Neuronal stem cell (in vitro differentiated cells): ENCODE measurements around the gene SH3YL1.

ENCODE experiments used
- DNase-seq: peaks from one replicate; pipeline ENCODE4 v3.0.0-alpha.2; 2013; ENCODE audit warnings: low spot score
- H2AFZ ChIP-seq: one replicate; pipeline ENCODE4 v1.6.1; 2013; ENCODE audit warnings: mild to moderate bottlenecking, low read length, inconsistent platforms
- H2AK5ac ChIP-seq: 2 replicates; pipeline ENCODE4 v1.6.1; 2013; ENCODE audit warnings: low read depth, mild to moderate bottlenecking, inconsistent platforms, low read length, moderate library complexity, mixed read lengths
- H2BK120ac ChIP-seq: 2 replicates; pipeline ENCODE4 v1.6.1; 2013; ENCODE audit warnings: low read depth, mild to moderate bottlenecking, inconsistent platforms, low read length, moderate library complexity, mixed read lengths
- H2BK12ac ChIP-seq: one replicate; pipeline ENCODE4 v1.6.1; 2013; ENCODE audit warnings: low read length, inconsistent platforms
- H2BK15ac ChIP-seq: 2 replicates; pipeline ENCODE4 v1.6.1; 2013; ENCODE audit warnings: mild to moderate bottlenecking, low read length, inconsistent platforms, mixed read lengths
- H2BK5ac ChIP-seq: one replicate; pipeline ENCODE4 v1.6.1; 2013; ENCODE audit warnings: inconsistent platforms, mild to moderate bottlenecking, low read length, moderate library complexity
- H3K14ac ChIP-seq: one replicate; pipeline ENCODE4 v1.6.1; 2013; ENCODE audit warnings: low read length, inconsistent platforms
- H3K18ac ChIP-seq: 2 replicates; pipeline ENCODE4 v1.6.1; 2013; ENCODE audit warnings: low read length, inconsistent platforms
- H3K23ac ChIP-seq: 2 replicates; pipeline ENCODE4 v1.6.1; 2013; ENCODE audit warnings: low read depth, mild to moderate bottlenecking, mixed read lengths, low read length, inconsistent platforms; ENCODE audit not compliant: poor library complexity
- H3K27ac ChIP-seq: replicated peaks from 3 replicates; pipeline ENCODE4 v1.5.1; 2013; ENCODE audit warnings: low read length, inconsistent platforms
- H3K27me3 ChIP-seq, 3 experiments: 2 replicates each; pipeline ENCODE4 v1.6.1; 2013; ENCODE audit warnings: low read length in 3 of 3, mild to moderate bottlenecking in 2 of 3, inconsistent platforms in 1 of 3, low read depth in 1 of 3, mixed read lengths in 1 of 3, moderate library complexity in 1 of 3; ENCODE audit not compliant: control insufficient read depth in 3 of 3, insufficient read depth in 3 of 3
- H3K36me3 ChIP-seq, 2 donors: replicated peaks in 1 of 2; 2 replicates each; pipeline ENCODE4 v1.6.1; 2013; ENCODE audit warnings: low read length in 2 of 2; ENCODE audit not compliant: control insufficient read depth in 2 of 2, insufficient read depth in 2 of 2
- H3K4ac ChIP-seq: 2 replicates; pipeline ENCODE4 v1.6.1; 2013; ENCODE audit warnings: inconsistent platforms, mild to moderate bottlenecking, low read length, moderate library complexity
- H3K4me1 ChIP-seq, 2 donors: 1 replicate in 1 of 2; 2 replicates in 1 of 2; pipeline ENCODE4 v1.6.1; 2013; ENCODE audit warnings: low read length in 2 of 2, low read depth in 1 of 2; ENCODE audit not compliant: control insufficient read depth in 2 of 2, insufficient read depth in 1 of 2
- H3K4me2 ChIP-seq: one replicate; pipeline ENCODE4 v1.6.1; 2013; ENCODE audit warnings: mild to moderate bottlenecking, low read length, inconsistent platforms; ENCODE audit not compliant: insufficient read depth, poor library complexity, severe bottlenecking
- H3K4me3 ChIP-seq, 2 donors: 2 replicates each; pipeline ENCODE4 v1.5.1; 2013; ENCODE audit warnings: low read length in 2 of 2, mild to moderate bottlenecking in 2 of 2, inconsistent platforms in 1 of 2, moderate library complexity in 1 of 2
- H3K79me1 ChIP-seq: one replicate; pipeline ENCODE4 v1.6.1; 2013; ENCODE audit warnings: low read depth, mild to moderate bottlenecking, inconsistent platforms, low read length, moderate library complexity
- H3K9ac ChIP-seq: one replicate; pipeline ENCODE4 v1.6.1; 2013; ENCODE audit warnings: mild to moderate bottlenecking, low read depth, low read length, inconsistent platforms; ENCODE audit not compliant: poor library complexity
- H3K9me3 ChIP-seq, 2 donors: replicated peaks in 1 of 2; 2 replicates each; pipeline versions ENCODE3 to v1.6.1; 2013; ENCODE audit warnings: low read length in 2 of 2, mild to moderate bottlenecking in 2 of 2, inconsistent platforms in 1 of 2, low read depth in 1 of 2, mixed read lengths in 1 of 2, moderate library complexity in 1 of 2; ENCODE audit not compliant: control insufficient read depth in 2 of 2, insufficient read depth in 1 of 2
- H4K8ac ChIP-seq: one replicate; pipeline ENCODE4 v1.6.1; 2013; ENCODE audit warnings: low read depth, mild to moderate bottlenecking, inconsistent platforms, low read length, moderate library complexity
- H4K91ac ChIP-seq: one replicate; pipeline ENCODE4 v1.6.1; 2013; ENCODE audit warnings: low read length, low read depth, mild to moderate bottlenecking, inconsistent platforms; ENCODE audit not compliant: poor library complexity
- WGBS, 2 donors: extraction: QIAGEN DNeasy Blood & Tissue Kit; methylation state at CpG; one replicate each; pipeline ENCODE4 v1.1.7; 2013; ENCODE audit warnings: missing lambda C conversion rate in 2 of 2, mixed read lengths in 1 of 2; ENCODE audit not compliant: insufficient read length in 2 of 2, insufficient replicate concordance in 1 of 2; ENCODE audit errors: extremely low coverage in 2 of 2; 5-methylcytosine and 5-hydroxymethylcytosine counted together

Gene SH3YL1

DNA sequence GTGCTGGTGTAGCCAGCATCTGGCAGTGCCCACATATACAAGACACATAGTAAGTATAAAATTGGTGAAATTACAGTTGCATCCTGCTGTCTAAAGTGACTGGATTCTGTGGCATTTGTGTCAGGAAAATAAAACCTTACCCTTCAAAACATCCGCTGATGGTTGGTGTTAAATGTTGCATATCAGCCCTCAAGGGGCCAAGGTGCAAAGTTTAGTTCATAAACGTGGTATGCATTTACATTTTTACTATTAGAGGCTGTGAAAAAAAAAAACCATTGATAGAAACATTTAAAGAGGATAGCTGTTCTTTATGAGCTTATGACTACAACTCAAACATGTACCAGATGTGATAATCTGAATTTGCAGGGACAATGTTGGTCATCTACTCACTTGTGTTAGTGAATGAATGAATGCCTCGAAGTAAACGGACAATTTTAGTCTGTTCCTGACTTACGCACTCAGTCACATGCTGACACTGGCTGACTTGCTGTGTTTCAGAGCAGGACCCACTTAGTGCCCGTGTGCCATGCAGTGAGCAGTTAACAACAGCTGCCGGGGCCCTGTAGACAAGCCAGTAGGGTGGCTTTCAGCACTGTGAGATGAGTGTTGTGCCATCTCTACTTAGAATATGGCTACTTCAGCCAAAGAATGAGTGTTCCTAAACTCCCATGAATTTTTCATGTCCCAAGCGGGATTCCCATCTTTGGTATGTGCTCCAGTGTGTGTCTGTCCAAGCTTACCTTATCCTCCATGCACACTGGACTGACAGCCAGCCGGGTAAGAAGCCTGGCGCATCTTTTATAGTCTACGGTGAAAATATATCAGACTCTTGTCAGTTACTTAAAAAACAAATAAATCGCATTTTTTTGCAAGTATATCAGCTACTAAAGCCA, 18.8 kb upstream of the SH3YL1 start:
- Histone ChIP-seq H3K18ac (no peak overlapping the region), H2AFZ (no peak overlapping the region), H3K4ac (no peak overlapping the region), H3K27me3 (peaks cover 0 to 28% (median 0%) of the 10 kb centered on the region in 3 experiments), H3K36me3 (peaks cover 13 to 85% of the 10 kb centered on the region in 2 donors), H2BK5ac (no peak overlapping the region), H3K4me1 (peaks cover 10 to 35% of the 10 kb centered on the region in 2 donors), H3K23ac (no peak overlapping the region), H2BK15ac (no peak overlapping the region), H2BK12ac (no peak overlapping the region), H3K4me3 (no peak overlapping the region), H2AK5ac (no peak overlapping the region), H3K14ac (no peak overlapping the region), H2BK120ac (no peak overlapping the region), H3K4me2 (no peak overlapping the region), H3K9me3 (peaks cover 0 to 2% of the 10 kb centered on the region in 2 donors), H3K27ac (no peak overlapping the region), H3K9ac (no peak overlapping the region), H4K8ac (no peak overlapping the region), H3K79me1 (no peaks in the 10 kb centered on the region), H4K91ac (no peak overlapping the region)
- DNase-seq, result no peak
- no CpG with 5 or more reads among the region's 12 CpGs for WGBS, 2 donors

GRCh38 chr2:281381-281780, 17.5 kb upstream of the SH3YL1 start:
- H3K18ac ChIP-seq, result no peak overlapping the region
- no peak overlapping the region for H2BK5ac ChIP-seq
- WGBS, 2 donors, result no CpG with 5 or more reads among the region's 9 CpGs

DNA sequence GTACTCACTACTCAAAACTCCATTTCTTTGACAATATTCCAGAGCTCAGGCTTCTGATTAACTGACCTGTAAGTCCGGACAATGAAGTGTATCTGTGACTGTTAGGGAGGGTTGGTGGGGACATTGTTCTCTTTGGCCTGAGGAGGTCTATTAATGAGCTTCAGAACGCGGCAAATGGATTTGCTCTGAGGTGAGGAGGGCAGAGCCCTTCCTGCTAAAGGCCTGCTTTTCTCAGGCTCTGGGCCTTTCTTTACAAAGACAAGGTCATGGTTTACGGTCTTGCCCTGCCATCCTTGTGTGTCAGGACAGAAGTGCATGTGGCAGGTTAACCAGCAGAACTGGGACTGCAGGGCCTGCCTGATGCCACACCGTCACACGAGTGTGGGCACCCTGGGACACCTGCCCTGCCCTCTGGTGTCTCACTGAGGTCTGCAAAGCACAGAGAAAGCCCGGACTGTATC, 16.8 kb upstream of the SH3YL1 start:
- no CpG with 5 or more reads among the region's 7 CpGs for WGBS, 2 donors
- peaks cover 15 to 100% of the 10 kb centered on the region in 2 donors for H3K36me3 ChIP-seq

More at GRCh38 chr2:281381-281780, 17.5 kb upstream of the SH3YL1 start:
- Histone ChIP-seq H3K36me3 (peaks cover 13 to 98% of the 10 kb centered on the region in 2 donors), H3K14ac (no peak overlapping the region), H2BK120ac (no peak overlapping the region), H3K27ac (no peak overlapping the region), H4K91ac (no peak overlapping the region), H3K23ac (no peak overlapping the region), H3K79me1 (no peaks in the 10 kb centered on the region), H2AFZ (no peak overlapping the region), H3K4me3 (no peak overlapping the region), H3K9me3 (peaks cover 0 to 2% of the 10 kb centered on the region in 2 donors), H3K4me2 (no peak overlapping the region), H2AK5ac (no peak overlapping the region), H2BK12ac (no peak overlapping the region), H3K4me1 (peaks cover 5 to 35% of the 10 kb centered on the region in 2 donors), H3K4ac (no peak overlapping the region), H4K8ac (no peak overlapping the region), H2BK15ac (no peak overlapping the region), H3K27me3 (peaks cover 0 to 18% (median 0%) of the 10 kb centered on the region in 3 experiments), H3K9ac (no peak overlapping the region)
- DNase-seq, result no peak

DNA sequence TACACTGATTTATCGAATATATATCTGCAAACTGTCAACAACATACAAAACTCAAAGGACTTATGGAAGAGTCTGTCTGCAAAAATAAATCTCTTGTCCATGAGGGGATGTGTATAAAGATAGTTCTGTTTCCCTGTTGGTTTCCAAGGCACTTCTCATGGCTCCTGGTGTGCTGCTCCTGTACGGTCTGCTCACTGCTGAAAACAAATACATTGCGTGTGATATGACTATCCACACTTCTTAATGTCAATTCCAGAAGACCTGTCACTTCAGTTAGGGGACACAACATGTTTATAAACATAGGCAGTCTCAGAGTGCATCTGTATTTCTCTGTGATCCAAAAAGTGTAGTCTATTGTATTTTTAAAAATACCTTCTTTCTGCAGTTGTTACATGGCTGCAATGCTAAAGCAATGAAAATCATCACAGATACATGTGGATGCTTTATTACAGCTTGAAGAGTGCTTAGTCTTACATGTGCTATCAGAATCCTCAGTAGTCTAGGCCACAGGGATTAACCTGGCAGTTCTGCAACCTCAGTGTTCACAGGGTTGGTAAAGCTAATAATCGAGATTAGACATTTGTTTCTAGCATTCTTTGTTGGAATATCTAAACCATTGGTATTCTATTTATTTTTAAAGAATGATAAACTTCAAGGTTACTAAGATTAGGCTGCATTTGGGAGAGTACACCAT, 16.3 kb upstream of the SH3YL1 start:
- Histone ChIP-seq H3K4ac (no peak overlapping the region), H3K4me2 (no peak overlapping the region), H3K18ac (no peak overlapping the region), H3K4me3 (no peak overlapping the region), H4K8ac (no peak overlapping the region), H3K27me3 (peaks cover 0 to 8% (median 0%) of the 10 kb centered on the region in 3 experiments), H2AFZ (no peak overlapping the region), H3K9ac (no peak overlapping the region), H4K91ac (no peak overlapping the region), H2AK5ac (no peak overlapping the region), H3K79me1 (no peaks in the 10 kb centered on the region), H3K14ac (no peak overlapping the region), H3K23ac (no peak overlapping the region), H3K9me3 (peaks cover 0 to 2% of the 10 kb centered on the region in 2 donors), H2BK5ac (no peak overlapping the region), H3K36me3 (peaks cover 18 to 100% of the 10 kb centered on the region in 2 donors), H3K4me1 (peaks cover 5 to 25% of the 10 kb centered on the region in 2 donors), H2BK12ac (no peak overlapping the region), H3K27ac (no peak overlapping the region), H2BK120ac (no peak overlapping the region), H2BK15ac (no peak overlapping the region)
- WGBS, 2 donors, result no CpG with 5 or more reads among the region's 4 CpGs
- no peak for DNase-seq

More for the DNA sequence above, 16.8 kb upstream of the SH3YL1 start:
- Histone ChIP-seq H3K4ac (no peak overlapping the region), H3K4me2 (no peak overlapping the region), H2BK12ac (no peak overlapping the region), H2AFZ (no peak overlapping the region), H4K91ac (no peak overlapping the region), H3K4me1 (peaks cover 5 to 28% of the 10 kb centered on the region in 2 donors), H4K8ac (no peak overlapping the region), H2AK5ac (no peak overlapping the region), H3K9me3 (peaks cover 0 to 2% of the 10 kb centered on the region in 2 donors), H3K9ac (peak overlapping the region; percentile 46), H2BK5ac (no peak overlapping the region), H3K27ac (no peak overlapping the region), H2BK15ac (no peak overlapping the region), H3K23ac (no peak overlapping the region), H3K4me3 (no peak overlapping the region), H3K18ac (no peak overlapping the region), H3K27me3 (peaks cover 0 to 12% (median 0%) of the 10 kb centered on the region in 3 experiments), H3K79me1 (no peaks in the 10 kb centered on the region), H2BK120ac (no peak overlapping the region), H3K14ac (no peak overlapping the region)
- no peak for DNase-seq
